GM23248 (cell line): ENCODE data around the gene PRKCE.

Experiments used
- EZH2 ChIP-seq: fragments of 200-600 bp; sonication (generic); IDR thresholded peaks from 2 replicates; pipeline ENCODE4 v1.6.1; 2018; ENCODE audit warnings: antibody characterized with exemption, mild to moderate bottlenecking; ENCODE audit not compliant: insufficient read depth, poor library complexity, severe bottlenecking
- EZH2phosphoT487 ChIP-seq: fragments of 200-600 bp; sonication (generic); IDR thresholded peaks from 2 replicates; pipeline ENCODE4 v1.6.1; 2018; ENCODE audit warnings: antibody characterized with exemption, moderate library complexity, mild to moderate bottlenecking, low read depth; ENCODE audit not compliant: insufficient read depth

GRCh38 chr2:45627911-45628310 is 23.6 kb upstream of the PRKCE start:
- TF ChIP-seq EZH2 (no peak), EZH2phosphoT487 (no peak)
